ENCODE results near the gene CAPN15.

The CAPN15 gene

GRCh38 chr16:580141-580945 lies 52.8 kb downstream of the CAPN15 start:
- DNase-seq: no peak

- DNase-seq: no peak
Measured at GRCh38 chr16:580946-581498, 53.5 kb downstream of the CAPN15 start.

GRCh38 chr16:582218-582613 lies 54.7 kb downstream of the CAPN15 start:
- DNase-seq: no peak

GRCh38 chr16:582614-583331 lies 55.3 kb downstream of the CAPN15 start:
- DNase-seq: no peak

GRCh38 chr16:583470-583814 lies 55.9 kb downstream of the CAPN15 start:
- DNase-seq: no peak

- no peak for DNase-seq
Measured at GRCh38 chr16:583815-584591, 56.5 kb downstream of the CAPN15 start.

- no peak for DNase-seq
Measured at GRCh38 chr16:585351-585750, 57.8 kb downstream of the CAPN15 start.

GRCh38 chr16:586047-586644 lies 58.6 kb downstream of the CAPN15 start:
- no peak for DNase-seq

- DNase-seq: no peak
Measured at GRCh38 chr16:586645-587590, 59.4 kb downstream of the CAPN15 start.

- peak in 1 of 2 donors; percentile 63 for DNase-seq
Measured at GRCh38 chr16:588639-588888, 61.1 kb downstream of the CAPN15 start.

GRCh38 chr16:588889-589657 lies 61.6 kb downstream of the CAPN15 start:
- DNase-seq: peak; percentile 90 to 100

- DNase-seq: peak; percentile 95 to 100
Measured at GRCh38 chr16:589658-590187, 62.2 kb downstream of the CAPN15 start, which contains the start of gene RAB40C. Gene RAB40C, plus strand, starts transcription at chr16:590066. Its CDS starts 226 bp downstream, at chr16:590292.

GRCh38 chr16:590188-590814 lies 62.8 kb downstream of the CAPN15 start:
- DNase-seq: peak in 1 of 2 donors; percentile 37

- no peak for DNase-seq
Measured at GRCh38 chr16:590815-591200, 63.3 kb downstream of the CAPN15 start.

GRCh38 chr16:591231-591630 lies 63.7 kb downstream of the CAPN15 start:
- DNase-seq: no peak

GRCh38 chr16:591892-592517 lies 64.5 kb downstream of the CAPN15 start:
- no peak for DNase-seq

GRCh38 chr16:592518-593306 lies 65.2 kb downstream of the CAPN15 start:
- peak in 1 of 2 donors; percentile 17 for DNase-seq

GRCh38 chr16:593406-593805 lies 65.9 kb downstream of the CAPN15 start:
- no peak for DNase-seq

- no peak for DNase-seq
Measured at GRCh38 chr16:593807-594206, 66.3 kb downstream of the CAPN15 start.
